ENCODE data around the gene FOXI1. TPM values are rescaled to one million over a fixed set of nuclear protein-coding genes. Genes with fewer than 3 reads are reported as not detected.

Gene FOXI1
- total RNA-seq, 1 donor from 2014 or later: not detected

DNA sequence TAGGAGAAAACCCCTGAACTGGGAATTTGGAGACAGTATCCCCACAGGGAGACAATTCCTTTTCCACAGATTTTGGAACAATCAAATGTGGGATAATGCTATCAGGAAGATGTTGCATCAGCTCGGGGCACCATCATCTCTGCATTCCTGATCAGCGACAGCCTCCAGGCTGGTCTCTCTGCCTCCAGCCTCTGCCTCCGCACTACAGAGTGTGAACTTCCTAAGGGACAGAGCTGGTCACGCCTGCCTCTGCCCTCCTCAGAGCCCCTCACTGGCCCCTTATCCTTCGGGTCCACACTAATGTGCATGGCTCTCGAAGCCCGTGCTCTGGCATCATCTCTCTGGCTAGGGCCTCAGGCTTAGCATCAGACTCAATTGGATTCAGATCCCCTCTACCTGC is 8.6 kb downstream of the FOXI1 start:
- H3K9me3 ChIP-seq (ENCODE audit: insufficient read depth, low read depth, low read length): no peaks in the 10 kb centered on the region
- H3K4me3 Mint-ChIP-seq (ENCODE audit: unreplicated experiment): no peak overlapping the region
- H3K36me3 ChIP-seq (ENCODE audit: insufficient read depth, low read length): no peaks in the 10 kb centered on the region
- H3K4me2 ChIP-seq (ENCODE audit: low read length): no peak overlapping the region
- H3K79me2 ChIP-seq (ENCODE audit: insufficient read depth, low read length): no peaks in the 10 kb centered on the region
- no peak overlapping the region for H2AFZ ChIP-seq (ENCODE audit: low read depth, low read length)
- FAIRE-seq (no peak), DNase-seq (ENCODE audit: low read depth) (no peak)
- no peak for TF ChIP-seq EZH2 (IDR thresholded peaks at IDR 0.05; ENCODE audit: insufficient read depth, low read length)
- TF ChIP-seq, protein P1, sequence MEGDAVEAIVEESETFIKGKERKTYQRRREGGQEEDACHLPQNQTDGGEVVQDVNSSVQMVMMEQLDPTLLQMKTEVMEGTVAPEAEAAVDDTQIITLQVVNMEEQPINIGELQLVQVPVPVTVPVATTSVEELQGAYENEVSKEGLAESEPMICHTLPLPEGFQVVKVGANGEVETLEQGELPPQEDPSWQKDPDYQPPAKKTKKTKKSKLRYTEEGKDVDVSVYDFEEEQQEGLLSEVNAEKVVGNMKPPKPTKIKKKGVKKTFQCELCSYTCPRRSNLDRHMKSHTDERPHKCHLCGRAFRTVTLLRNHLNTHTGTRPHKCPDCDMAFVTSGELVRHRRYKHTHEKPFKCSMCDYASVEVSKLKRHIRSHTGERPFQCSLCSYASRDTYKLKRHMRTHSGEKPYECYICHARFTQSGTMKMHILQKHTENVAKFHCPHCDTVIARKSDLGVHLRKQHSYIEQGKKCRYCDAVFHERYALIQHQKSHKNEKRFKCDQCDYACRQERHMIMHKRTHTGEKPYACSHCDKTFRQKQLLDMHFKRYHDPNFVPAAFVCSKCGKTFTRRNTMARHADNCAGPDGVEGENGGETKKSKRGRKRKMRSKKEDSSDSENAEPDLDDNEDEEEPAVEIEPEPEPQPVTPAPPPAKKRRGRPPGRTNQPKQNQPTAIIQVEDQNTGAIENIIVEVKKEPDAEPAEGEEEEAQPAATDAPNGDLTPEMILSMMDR (IDR thresholded peaks at IDR 0.05; ENCODE audit: insufficient read depth, low read depth, low read length): no peak
- no peaks in the 10 kb centered on the region for H3K27me3 ChIP-seq (ENCODE audit: insufficient read depth, low read length)
- no peaks in the 10 kb centered on the region for H4K20me1 ChIP-seq (ENCODE audit: insufficient read depth, low read length)
- H3K4me1 ChIP-seq (ENCODE audit: insufficient read depth, low read length): no peaks in the 10 kb centered on the region
- peaks cover 2% of the 10 kb centered on the region for H3K9me3 Mint-ChIP-seq (ENCODE audit: unreplicated experiment)
- no peak overlapping the region for H3K4me3 ChIP-seq (ENCODE audit: insufficient read depth, low read depth, low read length)
- H3K9ac ChIP-seq (ENCODE audit: low read length): no peak overlapping the region
- H3K27me3 Mint-ChIP-seq (ENCODE audit: low read depth, unreplicated experiment): peaks cover 16% of the 10 kb centered on the region
- no peaks in the 10 kb centered on the region for H3K36me3 Mint-ChIP-seq (ENCODE audit: low read depth, unreplicated experiment)
- H3K27ac Mint-ChIP-seq (ENCODE audit: unreplicated experiment): no peak overlapping the region
- no peaks in the 10 kb centered on the region for H3K4me1 Mint-ChIP-seq (ENCODE audit: low read depth, unreplicated experiment)
- no peak overlapping the region for H3K27ac ChIP-seq (ENCODE audit: low read depth, low read length)

GRCh38 chr5:170115925-170116324 is 10.2 kb downstream of the FOXI1 start:
- H3K9me3 Mint-ChIP-seq (ENCODE audit: unreplicated experiment): peaks cover 2% of the 10 kb centered on the region
- H3K27me3 Mint-ChIP-seq (ENCODE audit: low read depth, unreplicated experiment): peaks cover 13% of the 10 kb centered on the region
- no peak overlapping the region for H3K27ac ChIP-seq (ENCODE audit: low read depth, low read length)
- H3K27ac Mint-ChIP-seq (ENCODE audit: unreplicated experiment): no peak overlapping the region
- no peak overlapping the region for H3K4me2 ChIP-seq (ENCODE audit: low read length)
- TF ChIP-seq, protein P1 (IDR thresholded peaks at IDR 0.05; ENCODE audit: insufficient read depth, low read depth, low read length): no peak
- no peak for TF ChIP-seq EZH2 (IDR thresholded peaks at IDR 0.05; ENCODE audit: insufficient read depth, low read length)
- no peaks in the 10 kb centered on the region for H3K36me3 Mint-ChIP-seq (ENCODE audit: low read depth, unreplicated experiment)
- H3K4me1 Mint-ChIP-seq (ENCODE audit: low read depth, unreplicated experiment): peaks cover 4% of the 10 kb centered on the region
- no peak overlapping the region for H3K4me3 Mint-ChIP-seq (ENCODE audit: unreplicated experiment)
- H3K4me1 ChIP-seq (ENCODE audit: insufficient read depth, low read length): no peaks in the 10 kb centered on the region
- no peaks in the 10 kb centered on the region for H3K27me3 ChIP-seq (ENCODE audit: insufficient read depth, low read length)
- no peak for DNase-seq (ENCODE audit: low read depth)
- no peak overlapping the region for H3K4me3 ChIP-seq (ENCODE audit: insufficient read depth, low read depth, low read length)
- no peaks in the 10 kb centered on the region for H3K36me3 ChIP-seq (ENCODE audit: insufficient read depth, low read length)
- H3K9me3 ChIP-seq (ENCODE audit: insufficient read depth, low read depth, low read length): no peaks in the 10 kb centered on the region
- no peaks in the 10 kb centered on the region for H3K79me2 ChIP-seq (ENCODE audit: insufficient read depth, low read length)
- H4K20me1 ChIP-seq (ENCODE audit: insufficient read depth, low read length): no peaks in the 10 kb centered on the region
- FAIRE-seq: no peak
- no peak overlapping the region for H2AFZ ChIP-seq (ENCODE audit: low read depth, low read length)
- no peak overlapping the region for H3K9ac ChIP-seq (ENCODE audit: low read length)

- H3K27ac ChIP-seq (ENCODE audit: low read depth, low read length): no peak overlapping the region
- H4K20me1 ChIP-seq (ENCODE audit: insufficient read depth, low read length): no peaks in the 10 kb centered on the region
- no peak overlapping the region for H3K9ac ChIP-seq (ENCODE audit: low read length)
- H3K27me3 Mint-ChIP-seq (ENCODE audit: low read depth, unreplicated experiment): peaks cover 9% of the 10 kb centered on the region
- H3K27ac Mint-ChIP-seq (ENCODE audit: unreplicated experiment): no peak overlapping the region
- TF ChIP-seq, protein P1 (IDR thresholded peaks at IDR 0.05; ENCODE audit: insufficient read depth, low read depth, low read length): no peak
- TF ChIP-seq EZH2 (IDR thresholded peaks at IDR 0.05; ENCODE audit: insufficient read depth, low read length): no peak
- H2AFZ ChIP-seq (ENCODE audit: low read depth, low read length): no peak overlapping the region
- H3K9me3 Mint-ChIP-seq (ENCODE audit: unreplicated experiment): peaks cover 2% of the 10 kb centered on the region
- H3K36me3 ChIP-seq (ENCODE audit: insufficient read depth, low read length): no peaks in the 10 kb centered on the region
- H3K4me1 Mint-ChIP-seq (ENCODE audit: low read depth, unreplicated experiment): peaks cover 13% of the 10 kb centered on the region
- no peaks in the 10 kb centered on the region for H3K27me3 ChIP-seq (ENCODE audit: insufficient read depth, low read length)
- no peaks in the 10 kb centered on the region for H3K36me3 Mint-ChIP-seq (ENCODE audit: low read depth, unreplicated experiment)
- H3K4me3 Mint-ChIP-seq (ENCODE audit: unreplicated experiment): no peak overlapping the region
- no peak overlapping the region for H3K4me3 ChIP-seq (ENCODE audit: insufficient read depth, low read depth, low read length)
- FAIRE-seq (no peak), DNase-seq (ENCODE audit: low read depth) (no peak)
- no peaks in the 10 kb centered on the region for H3K4me1 ChIP-seq (ENCODE audit: insufficient read depth, low read length)
- no peak overlapping the region for H3K4me2 ChIP-seq (ENCODE audit: low read length)
- no peaks in the 10 kb centered on the region for H3K79me2 ChIP-seq (ENCODE audit: insufficient read depth, low read length)
- no peaks in the 10 kb centered on the region for H3K9me3 ChIP-seq (ENCODE audit: insufficient read depth, low read depth, low read length)
These were observed 12.0 kb downstream of the FOXI1 start for GRCh38 chr5:170117736-170118135.
